ENCODE data around the gene ALPK3. TPM values are rescaled to one million over a fixed set of nuclear protein-coding genes. Genes with fewer than 3 reads are reported as not detected.

Gene ALPK3
- total RNA-seq, 2 donors from 2014 or later, result 57.8 to 94.1 TPM

GRCh38 chr15:84794162-84794547 is 23.0 kb upstream of the ALPK3 start:
- TF ChIP-seq, protein P1, sequence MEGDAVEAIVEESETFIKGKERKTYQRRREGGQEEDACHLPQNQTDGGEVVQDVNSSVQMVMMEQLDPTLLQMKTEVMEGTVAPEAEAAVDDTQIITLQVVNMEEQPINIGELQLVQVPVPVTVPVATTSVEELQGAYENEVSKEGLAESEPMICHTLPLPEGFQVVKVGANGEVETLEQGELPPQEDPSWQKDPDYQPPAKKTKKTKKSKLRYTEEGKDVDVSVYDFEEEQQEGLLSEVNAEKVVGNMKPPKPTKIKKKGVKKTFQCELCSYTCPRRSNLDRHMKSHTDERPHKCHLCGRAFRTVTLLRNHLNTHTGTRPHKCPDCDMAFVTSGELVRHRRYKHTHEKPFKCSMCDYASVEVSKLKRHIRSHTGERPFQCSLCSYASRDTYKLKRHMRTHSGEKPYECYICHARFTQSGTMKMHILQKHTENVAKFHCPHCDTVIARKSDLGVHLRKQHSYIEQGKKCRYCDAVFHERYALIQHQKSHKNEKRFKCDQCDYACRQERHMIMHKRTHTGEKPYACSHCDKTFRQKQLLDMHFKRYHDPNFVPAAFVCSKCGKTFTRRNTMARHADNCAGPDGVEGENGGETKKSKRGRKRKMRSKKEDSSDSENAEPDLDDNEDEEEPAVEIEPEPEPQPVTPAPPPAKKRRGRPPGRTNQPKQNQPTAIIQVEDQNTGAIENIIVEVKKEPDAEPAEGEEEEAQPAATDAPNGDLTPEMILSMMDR (conservative IDR thresholded peaks at IDR 0.05), result no peak
- Histone ChIP-seq H3K36me3 (ENCODE audit: control insufficient read depth, insufficient read depth, low read length) (peaks cover 80% of the 10 kb centered on the region), H3K27ac (ENCODE audit: low read depth, low read length) (no peak overlapping the region), H3K27me3 (ENCODE audit: control insufficient read depth, insufficient read depth, low read length, poor library complexity, severe bottlenecking) (no peaks in the 10 kb centered on the region), H3K4me3 (ENCODE audit: low read length) (no peak overlapping the region), H3K9ac (ENCODE audit: extremely low read depth, low read length, poor library complexity, severe bottlenecking) (no peak overlapping the region), H3K9me3 (ENCODE audit: control insufficient read depth, low read length) (no peaks in the 10 kb centered on the region), H3K4me1 (ENCODE audit: control insufficient read depth, insufficient read depth, low read length) (peaks cover 14% of the 10 kb centered on the region)
- DNase-seq, result no peak
- WGBS, 2 experiments (ENCODE audit: insufficient coverage in 1 of 2, insufficient read length in 1 of 2), result 97 to 100% methylated on average over 2 to 3 of the region's 4 CpGs
- no peak overlapping the region for H3K27ac Mint-ChIP-seq
- no peaks in the 10 kb centered on the region for H3K9me3 Mint-ChIP-seq
- no peak overlapping the region for H3K4me3 Mint-ChIP-seq
- H3K27me3 Mint-ChIP-seq (ENCODE audit: insufficient read depth), result no peaks in the 10 kb centered on the region
- H3K36me3 Mint-ChIP-seq (ENCODE audit: low read depth), result peaks cover 49% of the 10 kb centered on the region
- peaks cover 15% of the 10 kb centered on the region for H3K4me1 Mint-ChIP-seq

DNA sequence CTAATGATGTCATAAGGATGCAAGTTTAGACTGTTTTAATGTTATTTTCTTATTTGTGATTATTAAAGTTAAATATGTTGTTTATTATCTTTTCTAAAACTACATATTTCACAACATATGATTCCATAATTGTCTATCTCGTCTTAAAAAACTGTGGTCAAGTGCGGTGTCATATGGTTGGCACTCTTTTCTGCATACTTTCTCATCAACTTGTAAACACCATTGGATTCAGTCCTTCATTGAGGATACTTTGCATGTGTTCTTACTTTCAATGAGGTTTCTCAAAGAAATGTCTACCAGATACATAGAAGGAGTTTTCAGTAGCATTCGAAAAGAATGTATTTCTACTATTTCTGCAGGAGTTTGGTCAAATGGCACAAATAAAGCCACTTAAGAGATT is 22.0 kb upstream of the ALPK3 start:
- WGBS, 2 experiments (ENCODE audit: insufficient coverage in 1 of 2, insufficient read length in 1 of 2), result 93 to 97% methylated on average over 2 to 3 of the region's 3 CpGs
- H3K4me1 Mint-ChIP-seq, result peaks cover 7% of the 10 kb centered on the region

GRCh38 chr15:84797212-84797611 is 19.9 kb upstream of the ALPK3 start:
- Mint-ChIP-seq H3K27ac (no peak overlapping the region), H3K36me3 (ENCODE audit: low read depth) (peaks cover 61% of the 10 kb centered on the region), H3K27me3 (ENCODE audit: insufficient read depth) (no peaks in the 10 kb centered on the region), H3K4me3 (no peak overlapping the region), H3K4me1 (no peaks in the 10 kb centered on the region), H3K9me3 (no peaks in the 10 kb centered on the region)
- no peaks in the 10 kb centered on the region for H3K27me3 ChIP-seq (ENCODE audit: control insufficient read depth, insufficient read depth, low read length, poor library complexity, severe bottlenecking)
- DNase-seq, result no peak
- no peak overlapping the region for H3K27ac ChIP-seq (ENCODE audit: low read depth, low read length)
- TF ChIP-seq, protein P1 (conservative IDR thresholded peaks at IDR 0.05), result no peak
- no peaks in the 10 kb centered on the region for H3K9me3 ChIP-seq (ENCODE audit: control insufficient read depth, low read length)
- no peak overlapping the region for H3K4me3 ChIP-seq (ENCODE audit: low read length)
- peaks cover 89% of the 10 kb centered on the region for H3K36me3 ChIP-seq (ENCODE audit: control insufficient read depth, insufficient read depth, low read length)
- no peaks in the 10 kb centered on the region for H3K4me1 ChIP-seq (ENCODE audit: control insufficient read depth, insufficient read depth, low read length)
- WGBS, 2 experiments (ENCODE audit: insufficient coverage in 1 of 2, insufficient read length in 1 of 2), result 97 to 100% methylated on average over 1 to 4 of the region's 4 CpGs
- no peak overlapping the region for H3K9ac ChIP-seq (ENCODE audit: extremely low read depth, low read length, poor library complexity, severe bottlenecking)

More for the DNA sequence above, 22.0 kb upstream of the ALPK3 start:
- Mint-ChIP-seq H3K27me3 (ENCODE audit: insufficient read depth) (no peaks in the 10 kb centered on the region), H3K27ac (no peak overlapping the region), H3K4me3 (no peak overlapping the region), H3K9me3 (no peaks in the 10 kb centered on the region), H3K36me3 (ENCODE audit: low read depth) (peaks cover 57% of the 10 kb centered on the region)
- DNase-seq, result no peak
- H3K9me3 ChIP-seq (ENCODE audit: control insufficient read depth, low read length), result no peaks in the 10 kb centered on the region
- no peaks in the 10 kb centered on the region for H3K27me3 ChIP-seq (ENCODE audit: control insufficient read depth, insufficient read depth, low read length, poor library complexity, severe bottlenecking)
- H3K36me3 ChIP-seq (ENCODE audit: control insufficient read depth, insufficient read depth, low read length), result peaks cover 90% of the 10 kb centered on the region
- no peak overlapping the region for H3K9ac ChIP-seq (ENCODE audit: extremely low read depth, low read length, poor library complexity, severe bottlenecking)
- H3K4me1 ChIP-seq (ENCODE audit: control insufficient read depth, insufficient read depth, low read length), result peaks cover 6% of the 10 kb centered on the region
- TF ChIP-seq, protein P1 (conservative IDR thresholded peaks at IDR 0.05), result no peak
- no peak overlapping the region for H3K4me3 ChIP-seq (ENCODE audit: low read length)
- H3K27ac ChIP-seq (ENCODE audit: low read depth, low read length), result no peak overlapping the region

Data from endodermal cell (in vitro differentiated cells).